Measurements from ENCODE around the gene TMC6.

GRCh38 chr17:78142119-78142861 is 13.7 kb upstream of the TMC6 start:
- no peak for TF ChIP-seq RAD21 (IDR thresholded peaks at IDR 0.05; ENCODE audit: low read length)
- TF ChIP-seq, protein P1, sequence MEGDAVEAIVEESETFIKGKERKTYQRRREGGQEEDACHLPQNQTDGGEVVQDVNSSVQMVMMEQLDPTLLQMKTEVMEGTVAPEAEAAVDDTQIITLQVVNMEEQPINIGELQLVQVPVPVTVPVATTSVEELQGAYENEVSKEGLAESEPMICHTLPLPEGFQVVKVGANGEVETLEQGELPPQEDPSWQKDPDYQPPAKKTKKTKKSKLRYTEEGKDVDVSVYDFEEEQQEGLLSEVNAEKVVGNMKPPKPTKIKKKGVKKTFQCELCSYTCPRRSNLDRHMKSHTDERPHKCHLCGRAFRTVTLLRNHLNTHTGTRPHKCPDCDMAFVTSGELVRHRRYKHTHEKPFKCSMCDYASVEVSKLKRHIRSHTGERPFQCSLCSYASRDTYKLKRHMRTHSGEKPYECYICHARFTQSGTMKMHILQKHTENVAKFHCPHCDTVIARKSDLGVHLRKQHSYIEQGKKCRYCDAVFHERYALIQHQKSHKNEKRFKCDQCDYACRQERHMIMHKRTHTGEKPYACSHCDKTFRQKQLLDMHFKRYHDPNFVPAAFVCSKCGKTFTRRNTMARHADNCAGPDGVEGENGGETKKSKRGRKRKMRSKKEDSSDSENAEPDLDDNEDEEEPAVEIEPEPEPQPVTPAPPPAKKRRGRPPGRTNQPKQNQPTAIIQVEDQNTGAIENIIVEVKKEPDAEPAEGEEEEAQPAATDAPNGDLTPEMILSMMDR (conservative IDR thresholded peaks at IDR 0.05; ENCODE audit: low read depth, low read length): no peak

Data from IMR-90 (cell line).